ENCODE measurements around the gene EIF2B4. TPM values are rescaled to one million over a fixed set of nuclear protein-coding genes. Genes with fewer than 3 reads are reported as not detected.

Gene EIF2B4
- total and polyA plus RNA-seq, 2 of the 13 experiments (the other 11 are each of a cell fraction or from before 2014, with no cell fraction given): 91.5 to 96.4 TPM

- TF ChIP-seq NR2C2 (CRISPR knock-in tag; IDR thresholded peaks at IDR 0.05; ENCODE audit: borderline replicate concordance) (peak; percentile 93), SIN3B (IDR thresholded peaks at IDR 0.05; ENCODE audit: low read length) (peak; percentile 75; the same call in 1 of the 2 replicates), ZNF441 (CRISPR knock-in tag; IDR thresholded peaks at IDR 0.05; ENCODE audit: borderline replicate concordance) (peak; percentile 75), EP300 (IDR thresholded peaks at IDR 0.05; ENCODE audit: low read depth in 2 of 2, low read length in 2 of 2) (peak; percentile 53 to 68), EP300 (CRISPR knock-in tag; IDR thresholded peaks at IDR 0.05; ENCODE audit: borderline replicate concordance) (no peak; the same call in 1 of the 2 replicates), KDM1A (CRISPR knock-in tag; IDR thresholded peaks at IDR 0.05) (no peak; the same call in 1 of the 2 replicates), ZNF746 (CRISPR knock-in tag; IDR thresholded peaks at IDR 0.05) (peak; percentile 76; the same call in 1 of the 2 replicates), SYNCRIP (IDR thresholded peaks at IDR 0.05; ENCODE audit: insufficient read depth, low read depth, low read length) (no peak), STAG1 (CRISPR knock-in tag; IDR thresholded peaks at IDR 0.05) (peak; percentile 93), BCL6 (CRISPR knock-in tag; IDR thresholded peaks at IDR 0.05) (peak; percentile 43; the same call in 1 of the 2 replicates), ZNF12 (CRISPR knock-in tag; IDR thresholded peaks at IDR 0.05) (peak; percentile 73; the same call in 1 of the 2 replicates), ZNF326 (CRISPR knock-in tag; IDR thresholded peaks at IDR 0.05; ENCODE audit: borderline replicate concordance) (no peak), SNAPC2 (CRISPR knock-in tag; IDR thresholded peaks at IDR 0.05) (peak; percentile 82), ZNF850 (CRISPR knock-in tag; conservative IDR thresholded peaks at IDR 0.05) (no peak; the same call in 1 of the 2 replicates), GMEB2 (CRISPR knock-in tag; IDR thresholded peaks at IDR 0.05; ENCODE audit: low read depth) (peak; percentile 98), ZNF792 (CRISPR knock-in tag; IDR thresholded peaks at IDR 0.05) (peak; percentile 89), TBL1XR1 (IDR thresholded peaks at IDR 0.05; ENCODE audit: borderline replicate concordance, low read length, partially characterized antibody) (peak; percentile 57), ZFP36 (IDR thresholded peaks at IDR 0.05; ENCODE audit: borderline replicate concordance, low read depth, low read length, partially characterized antibody) (no peak), IKZF5 (CRISPR knock-in tag; IDR thresholded peaks at IDR 0.05) (peak; percentile 98), TEAD3 (CRISPR knock-in tag; optimal IDR thresholded peaks at IDR 0.05; ENCODE audit: borderline replicate concordance) (peak; percentile 87), HDAC6 (IDR thresholded peaks at IDR 0.05; ENCODE audit: low read depth, low read length) (no peak), FOSL1 (CRISPR knock-in tag; IDR thresholded peaks at IDR 0.05; ENCODE audit: borderline replicate concordance) (peak; percentile 44; the same call in 1 of the 2 replicates), FOXC1 (CRISPR knock-in tag; IDR thresholded peaks at IDR 0.05; ENCODE audit: borderline replicate concordance) (peak; percentile 97)
- TF ChIP-seq, protein P1, sequence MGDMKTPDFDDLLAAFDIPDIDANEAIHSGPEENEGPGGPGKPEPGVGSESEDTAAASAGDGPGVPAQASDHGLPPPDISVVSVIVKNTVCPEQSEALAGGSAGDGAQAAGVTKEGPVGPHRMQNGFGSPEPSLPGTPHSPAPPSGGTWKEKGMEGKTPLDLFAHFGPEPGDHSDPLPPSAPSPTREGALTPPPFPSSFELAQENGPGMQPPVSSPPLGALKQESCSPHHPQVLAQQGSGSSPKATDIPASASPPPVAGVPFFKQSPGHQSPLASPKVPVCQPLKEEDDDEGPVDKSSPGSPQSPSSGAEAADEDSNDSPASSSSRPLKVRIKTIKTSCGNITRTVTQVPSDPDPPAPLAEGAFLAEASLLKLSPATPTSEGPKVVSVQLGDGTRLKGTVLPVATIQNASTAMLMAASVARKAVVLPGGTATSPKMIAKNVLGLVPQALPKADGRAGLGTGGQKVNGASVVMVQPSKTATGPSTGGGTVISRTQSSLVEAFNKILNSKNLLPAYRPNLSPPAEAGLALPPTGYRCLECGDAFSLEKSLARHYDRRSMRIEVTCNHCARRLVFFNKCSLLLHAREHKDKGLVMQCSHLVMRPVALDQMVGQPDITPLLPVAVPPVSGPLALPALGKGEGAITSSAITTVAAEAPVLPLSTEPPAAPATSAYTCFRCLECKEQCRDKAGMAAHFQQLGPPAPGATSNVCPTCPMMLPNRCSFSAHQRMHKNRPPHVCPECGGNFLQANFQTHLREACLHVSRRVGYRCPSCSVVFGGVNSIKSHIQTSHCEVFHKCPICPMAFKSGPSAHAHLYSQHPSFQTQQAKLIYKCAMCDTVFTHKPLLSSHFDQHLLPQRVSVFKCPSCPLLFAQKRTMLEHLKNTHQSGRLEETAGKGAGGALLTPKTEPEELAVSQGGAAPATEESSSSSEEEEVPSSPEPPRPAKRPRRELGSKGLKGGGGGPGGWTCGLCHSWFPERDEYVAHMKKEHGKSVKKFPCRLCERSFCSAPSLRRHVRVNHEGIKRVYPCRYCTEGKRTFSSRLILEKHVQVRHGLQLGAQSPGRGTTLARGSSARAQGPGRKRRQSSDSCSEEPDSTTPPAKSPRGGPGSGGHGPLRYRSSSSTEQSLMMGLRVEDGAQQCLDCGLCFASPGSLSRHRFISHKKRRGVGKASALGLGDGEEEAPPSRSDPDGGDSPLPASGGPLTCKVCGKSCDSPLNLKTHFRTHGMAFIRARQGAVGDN (CRISPR knock-in tag; IDR thresholded peaks at IDR 0.05): peak; percentile 93
Measured at GRCh38 chr2:27370026-27370815, at the start of gene EIF2B4, which contains the start of gene SNX17 (continued).
